COR-L47 (cell line): Measurements from ENCODE around the gene PRKCZ.

Source experiments
- DNase-seq: peaks from one replicate; lab custom pipeline; 2025; lab: John Stamatoyannopoulos, UW

Gene PRKCZ

DNA sequence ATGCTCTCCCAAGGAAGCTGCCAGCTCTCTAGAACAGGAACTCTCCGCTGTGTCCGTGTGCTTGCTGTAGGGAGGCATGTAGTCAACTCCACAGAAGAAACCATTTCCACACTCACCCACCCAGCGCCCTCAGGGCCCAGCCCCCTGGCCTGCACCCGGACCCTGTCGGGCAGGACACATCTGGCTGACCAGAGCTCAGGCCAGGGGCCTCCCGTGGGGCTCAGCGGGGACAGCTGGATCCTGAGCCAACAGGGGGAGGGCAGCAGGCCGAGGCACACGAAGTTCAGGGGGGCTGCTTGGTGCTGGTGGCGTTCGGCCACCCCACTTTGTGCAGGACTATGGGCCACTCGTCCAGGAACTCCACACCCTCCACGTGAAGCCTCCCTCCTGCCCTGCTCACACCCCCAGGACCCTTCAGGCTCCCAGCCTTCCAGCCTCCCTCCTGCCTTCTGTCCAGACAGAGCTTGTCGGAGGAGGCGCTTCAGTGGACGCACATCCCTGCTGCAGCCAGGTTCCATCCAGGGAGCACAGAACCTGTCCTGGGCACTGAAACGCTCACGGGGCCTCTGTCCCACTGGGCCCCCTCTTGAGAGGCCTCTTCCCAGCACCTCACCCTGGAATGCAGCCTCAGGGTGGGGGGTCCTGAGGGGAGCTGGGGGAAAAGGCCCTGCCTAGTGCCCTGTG is 159.3 kb downstream of the PRKCZ start:
- no peak for DNase-seq

DNA sequence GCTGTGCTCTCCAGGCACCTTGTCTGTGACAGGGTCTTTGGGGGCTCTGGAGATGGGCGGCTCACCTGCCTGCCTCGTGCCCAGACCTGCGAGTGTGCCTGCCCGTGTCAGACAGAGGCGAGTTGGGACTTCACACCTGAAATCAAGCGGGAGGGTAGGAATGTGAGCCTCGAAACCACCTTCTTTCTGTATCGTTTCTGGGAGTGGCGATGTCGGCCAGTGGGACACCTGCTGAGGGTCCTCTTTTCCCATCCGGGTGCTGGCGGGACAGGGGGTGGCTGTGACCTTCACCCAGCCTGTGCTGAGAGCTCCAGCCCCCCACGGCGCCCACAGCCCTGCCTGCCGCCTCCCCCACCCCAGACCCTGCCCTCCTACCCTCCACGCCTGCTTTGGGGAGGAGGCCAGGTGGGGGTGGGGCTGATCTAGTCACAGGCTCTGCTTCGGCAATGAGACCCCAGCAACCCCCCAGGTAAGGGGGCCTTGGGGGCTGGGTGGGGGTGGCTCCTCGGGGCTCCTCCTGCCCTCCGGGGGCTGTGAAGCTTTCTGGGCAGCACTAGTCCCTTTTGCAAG is 160.0 kb downstream of the PRKCZ start:
- no peak for DNase-seq

DNA sequence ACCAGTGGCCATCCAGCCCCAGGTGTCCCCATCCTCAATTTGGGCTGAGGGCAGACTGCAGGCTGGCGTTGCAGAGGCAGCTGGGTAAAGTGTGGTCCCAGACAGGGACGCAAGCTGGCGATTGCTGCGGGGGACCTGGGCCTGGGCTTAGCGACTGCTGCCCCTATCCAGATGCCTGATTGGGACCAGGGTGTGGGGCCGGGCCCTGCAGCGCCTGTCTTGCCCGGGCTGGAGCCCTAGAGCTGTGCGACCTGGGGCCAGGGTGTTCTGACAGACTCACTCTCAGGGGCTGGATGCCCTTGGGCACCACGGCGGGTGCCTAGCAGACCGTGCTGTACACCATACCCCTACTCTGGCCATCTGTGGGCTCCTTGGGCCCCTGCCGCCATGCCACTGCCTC is 160.6 kb downstream of the PRKCZ start:
- no peak for DNase-seq

DNA sequence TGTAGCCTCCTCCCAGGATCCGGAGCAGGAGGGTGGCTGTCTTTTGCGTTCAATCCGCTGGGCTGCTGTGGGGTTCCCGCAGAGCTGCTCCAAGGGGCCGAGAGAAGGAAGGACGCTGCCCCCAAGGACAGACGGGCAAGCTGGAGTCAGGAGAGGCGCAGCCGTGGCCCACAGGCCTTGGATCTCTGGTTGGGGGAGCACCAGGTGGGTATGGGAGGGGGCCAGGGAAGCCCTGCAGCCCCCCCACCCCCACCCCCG is 162.0 kb downstream of the PRKCZ start:
- DNase-seq = no peak

DNA sequence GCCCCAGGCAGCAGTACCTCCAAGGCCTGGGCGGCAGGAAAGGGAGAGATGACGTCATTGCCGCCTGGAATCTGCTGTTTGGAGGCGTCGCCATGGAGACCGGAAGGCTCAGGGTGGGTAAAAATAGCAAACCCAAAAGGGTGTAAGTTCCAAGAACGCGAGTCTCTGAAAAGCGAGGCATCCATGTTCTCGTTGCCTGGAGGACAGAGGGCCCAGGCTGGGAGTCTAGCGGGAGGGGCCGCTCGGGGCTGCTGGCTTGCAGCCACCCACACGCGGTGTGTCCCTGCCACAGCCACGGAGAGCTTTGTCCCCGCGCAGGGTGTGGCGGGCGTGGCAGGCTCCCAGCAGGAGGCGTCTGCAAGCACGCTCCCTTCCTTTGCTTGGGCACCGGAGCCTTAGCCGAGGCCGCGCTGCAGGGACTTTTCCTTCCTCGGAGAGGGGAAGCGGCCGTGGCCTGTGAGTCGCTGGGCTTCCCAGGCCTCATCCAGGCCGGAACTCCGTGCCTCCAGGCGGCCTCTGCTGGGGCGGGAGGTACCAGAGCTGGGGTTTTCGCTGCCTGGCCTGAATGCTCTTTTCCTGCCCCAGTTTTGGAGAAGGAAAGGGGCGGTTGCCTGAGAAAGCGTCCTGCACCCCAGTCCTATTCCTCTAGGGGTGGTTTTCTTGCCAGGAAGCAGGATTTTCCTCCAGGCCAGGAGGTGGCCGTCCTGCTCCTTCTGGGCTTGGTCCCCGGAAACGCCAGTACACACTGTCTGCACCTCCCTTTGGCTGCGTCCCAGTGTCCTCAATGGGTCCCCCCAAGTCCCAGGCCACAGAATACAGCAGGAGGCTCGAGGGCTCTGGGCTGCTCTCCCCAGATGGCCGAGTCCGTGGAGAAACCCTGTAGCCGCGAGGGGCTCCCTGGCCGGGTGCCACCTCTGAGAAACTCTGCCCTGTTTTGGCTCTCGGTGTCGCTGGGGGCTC is 162.6 kb downstream of the PRKCZ start:
- DNase-seq = peak; percentile 79

DNA sequence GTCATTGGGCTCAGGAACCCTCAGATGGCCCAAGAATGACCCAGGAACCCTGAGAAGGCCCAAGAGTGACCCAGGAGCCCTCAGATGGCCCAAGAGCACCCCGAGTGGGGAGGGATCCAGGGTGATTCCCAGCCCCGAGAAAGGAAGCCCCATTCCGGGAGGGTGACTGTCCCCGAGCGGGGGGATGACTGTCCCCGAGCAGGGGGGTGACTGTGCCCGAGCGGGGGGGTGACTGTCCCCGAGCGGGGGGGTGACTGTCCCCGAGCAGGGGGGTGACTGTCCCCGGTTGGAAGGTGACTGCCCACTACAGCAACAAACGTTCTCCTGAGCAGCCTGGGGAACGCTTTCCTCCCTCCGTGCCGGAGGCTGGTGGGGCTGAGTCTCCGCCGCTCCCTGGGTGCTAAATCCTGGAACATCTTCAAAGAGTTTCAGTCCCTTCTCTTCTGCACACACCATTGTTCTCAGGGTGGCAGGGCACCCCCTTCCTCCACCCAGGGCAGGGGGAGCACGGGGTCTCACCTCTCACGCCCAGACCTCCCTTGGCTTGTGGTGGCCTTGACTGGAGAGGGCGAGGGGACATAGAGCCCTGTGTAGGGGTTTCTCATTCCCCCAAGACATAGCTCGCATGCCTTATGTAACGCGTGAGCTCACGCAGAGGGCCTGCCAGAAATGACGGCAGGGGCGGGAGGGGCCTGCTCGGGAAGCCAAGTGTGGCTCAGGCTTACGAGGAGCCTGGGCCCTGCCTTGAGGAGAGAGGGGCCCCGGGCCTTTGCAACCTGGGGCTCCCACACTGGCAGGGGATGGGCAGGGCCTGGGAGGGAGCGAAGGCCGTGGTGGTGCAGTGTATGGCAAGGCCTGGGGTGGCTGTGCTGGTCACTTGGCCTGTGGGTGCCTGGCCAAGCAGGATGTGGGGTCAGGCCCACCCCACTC is 163.6 kb downstream of the PRKCZ start:
- no peak for DNase-seq

DNA sequence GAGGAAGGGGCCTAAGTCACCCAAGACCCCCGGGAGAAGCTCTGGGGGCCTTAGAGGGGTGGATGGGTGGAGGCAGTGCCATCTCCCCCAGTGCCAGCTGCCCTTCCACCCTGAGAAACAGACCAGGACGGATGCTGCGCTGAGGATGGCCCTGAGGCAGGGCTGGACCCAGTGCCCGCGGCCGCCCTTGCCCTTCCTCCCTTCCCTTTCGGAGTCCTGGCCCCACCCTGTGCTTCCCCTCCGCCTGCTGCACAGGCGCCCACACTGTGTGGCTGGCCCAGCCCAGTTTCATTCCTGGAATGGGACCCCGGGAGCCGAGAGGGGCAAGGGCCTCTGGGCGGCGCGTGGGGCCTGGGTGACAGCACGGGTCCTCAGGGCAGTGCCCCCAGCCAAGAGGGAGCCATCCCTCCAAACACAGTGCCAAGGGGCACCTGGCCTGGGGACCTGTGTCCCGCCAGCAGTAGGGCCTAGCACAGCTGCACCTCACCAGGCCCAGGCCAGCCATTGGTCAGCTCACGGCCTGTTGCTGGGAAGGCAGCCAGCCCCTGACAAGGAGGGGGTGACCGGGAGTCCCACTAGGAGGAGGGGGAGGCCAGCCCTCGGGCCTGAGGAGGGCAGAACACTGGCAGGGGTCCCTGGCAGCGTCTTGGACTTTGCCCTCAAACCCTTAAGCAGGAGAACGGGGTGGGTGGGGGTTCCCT is 164.5 kb downstream of the PRKCZ start:
- no peak for DNase-seq

DNA sequence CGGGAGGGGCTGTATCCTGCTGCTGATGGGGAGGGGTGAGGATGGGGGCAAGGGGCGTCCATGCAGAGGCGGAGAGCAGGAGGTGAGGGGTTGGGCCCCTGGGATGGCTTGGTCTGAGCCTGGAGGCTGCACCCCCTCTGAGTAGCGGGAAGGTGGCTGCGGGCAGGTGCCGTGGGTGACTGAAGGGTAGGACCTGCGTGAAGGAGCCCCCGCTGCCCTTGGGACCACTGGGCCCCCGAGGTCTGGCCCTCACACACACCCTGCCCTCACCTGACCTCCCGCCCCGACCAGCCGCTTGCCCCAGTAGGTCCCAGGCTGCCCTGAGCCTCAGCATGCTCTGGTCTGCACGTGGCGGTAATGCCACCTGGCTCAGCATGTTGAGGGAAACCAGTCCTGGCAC is 165.1 kb downstream of the PRKCZ start:
- DNase-seq = no peak

DNA sequence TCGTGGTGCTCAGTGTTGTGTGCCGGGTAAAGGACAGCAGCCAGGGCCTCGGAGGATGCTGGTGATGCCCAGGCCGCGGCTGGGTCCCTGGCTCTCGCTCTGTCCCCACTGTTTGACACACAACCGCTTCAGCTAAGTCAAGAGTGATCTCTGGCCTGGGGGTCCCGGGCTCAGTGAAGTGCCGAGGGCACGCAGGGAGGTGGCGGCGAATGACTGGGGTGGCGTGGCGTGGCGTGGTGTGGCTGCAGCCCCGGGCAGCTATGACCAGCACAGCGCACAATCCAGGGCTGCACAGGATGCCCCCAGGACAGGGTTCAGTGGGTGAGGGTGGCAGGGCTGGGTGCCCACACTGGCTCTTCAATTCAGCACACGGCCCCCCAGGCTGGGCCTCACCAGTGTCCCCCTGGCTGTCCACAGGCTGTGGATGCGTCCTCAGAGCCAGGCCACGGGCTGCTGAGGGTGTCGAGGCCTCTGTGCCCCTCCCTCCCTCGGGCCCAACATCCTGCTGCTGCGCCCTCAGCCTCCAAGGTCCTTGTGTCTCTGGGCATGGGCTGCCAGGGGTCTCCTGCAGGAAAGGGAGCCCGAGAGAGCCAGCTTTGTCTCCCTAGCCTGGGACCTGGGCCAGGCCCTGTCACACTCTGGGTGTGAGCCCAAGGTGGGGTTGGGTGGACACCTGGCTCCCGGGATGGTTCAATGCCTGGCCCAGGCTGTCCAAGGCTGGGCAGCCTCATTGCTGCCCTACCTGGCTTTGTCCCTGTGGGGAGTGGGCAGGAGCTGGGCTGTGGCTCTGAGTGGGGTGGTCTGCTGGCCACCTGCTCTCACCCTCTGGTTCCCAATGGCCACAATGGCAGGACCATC is 165.9 kb downstream of the PRKCZ start:
- DNase-seq = no peak

DNA sequence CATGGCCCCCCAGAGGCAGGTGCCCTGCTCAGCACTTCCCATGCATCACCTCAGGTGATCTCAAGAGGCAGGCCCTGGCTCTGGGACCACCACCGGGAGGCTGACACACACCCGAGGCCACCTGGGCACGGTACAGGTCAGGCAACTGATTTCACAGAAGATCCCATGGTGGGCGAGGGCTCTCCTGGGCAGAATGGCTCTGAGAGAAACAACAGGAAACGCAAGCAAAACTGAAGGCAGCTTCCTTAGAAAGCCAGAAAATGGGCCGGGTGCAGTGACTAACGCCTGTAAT is 166.5 kb downstream of the PRKCZ start:
- no peak for DNase-seq

DNA sequence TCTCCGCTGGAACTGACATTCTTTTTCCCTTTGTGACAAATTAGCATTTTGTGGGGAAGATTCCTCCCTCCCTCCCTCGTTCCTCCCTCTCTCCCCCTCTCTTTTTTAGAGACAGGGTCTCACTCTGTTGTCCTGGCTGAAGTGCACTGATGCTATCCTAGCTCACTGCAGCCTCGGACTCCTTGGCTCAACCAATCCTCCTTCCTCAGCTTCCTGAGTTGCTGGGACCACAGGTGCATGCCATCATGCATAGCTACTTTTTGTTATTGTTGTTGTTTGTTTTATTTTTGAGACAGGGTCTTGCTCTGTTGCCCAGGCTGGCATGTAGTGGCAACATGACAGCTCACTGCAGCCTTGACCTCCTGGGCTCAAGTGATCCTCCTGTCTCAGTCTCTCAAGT is 171.1 kb downstream of the PRKCZ start:
- DNase-seq = no peak

DNA sequence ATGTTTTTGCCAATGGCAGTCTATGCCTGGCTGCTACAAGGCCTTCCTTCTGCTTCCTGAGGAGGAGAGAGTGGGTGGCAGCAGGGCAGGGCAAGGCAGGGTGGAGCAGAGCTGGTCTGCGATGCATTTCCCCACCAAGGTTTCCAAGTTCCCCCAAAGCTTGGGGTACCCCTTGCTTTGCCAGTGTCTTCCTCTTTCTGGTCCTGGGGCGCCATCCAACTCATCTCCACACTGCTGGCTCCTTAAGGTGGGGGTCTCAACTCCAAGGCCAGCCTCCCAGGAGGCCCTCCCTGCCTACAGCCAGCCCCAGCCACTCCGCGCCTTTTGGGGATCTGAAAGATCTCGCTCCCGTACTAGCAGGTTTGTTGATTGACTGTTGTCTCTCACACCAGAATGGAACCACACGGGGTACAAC is 174.0 kb downstream of the PRKCZ start:
- no peak for DNase-seq

DNA sequence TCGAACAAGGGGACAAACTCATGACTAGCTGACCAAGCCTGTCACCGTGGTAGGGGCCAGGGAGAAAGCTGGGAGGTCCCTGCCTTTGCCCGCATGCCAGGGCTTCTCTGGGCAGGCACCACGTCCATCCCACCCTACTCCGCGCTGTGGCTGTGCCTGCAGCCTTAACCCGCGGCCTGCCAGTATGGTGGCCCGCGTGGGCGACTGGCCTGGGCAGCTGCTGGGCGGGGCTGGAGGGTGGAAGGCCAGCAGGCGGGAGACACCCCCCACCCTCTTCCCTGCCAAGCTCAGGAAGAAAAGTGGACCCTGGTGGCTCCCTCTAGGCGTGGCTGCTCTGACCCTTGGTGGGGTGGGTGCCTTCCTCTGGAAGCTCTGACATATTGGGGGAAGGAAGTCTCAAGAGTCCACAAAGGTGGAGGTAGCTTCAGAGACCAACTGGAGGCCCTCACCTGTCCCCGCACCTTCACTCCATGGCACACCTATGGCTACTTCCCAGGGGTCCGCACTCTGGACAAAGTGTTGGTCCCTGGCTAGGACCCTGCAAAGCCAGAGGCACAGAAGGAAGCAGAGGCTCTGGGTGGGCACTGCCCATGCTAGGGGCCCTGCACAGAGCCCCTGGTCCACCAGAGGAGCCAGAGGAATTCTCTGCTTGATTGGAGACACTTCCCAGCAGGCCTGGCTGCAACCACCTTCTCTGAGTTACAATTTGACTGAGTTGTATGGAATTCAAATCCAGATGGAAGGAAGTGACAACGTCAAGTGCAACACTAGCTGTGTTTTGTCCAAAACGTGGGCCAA is 174.6 kb downstream of the PRKCZ start:
- no peak for DNase-seq

DNA sequence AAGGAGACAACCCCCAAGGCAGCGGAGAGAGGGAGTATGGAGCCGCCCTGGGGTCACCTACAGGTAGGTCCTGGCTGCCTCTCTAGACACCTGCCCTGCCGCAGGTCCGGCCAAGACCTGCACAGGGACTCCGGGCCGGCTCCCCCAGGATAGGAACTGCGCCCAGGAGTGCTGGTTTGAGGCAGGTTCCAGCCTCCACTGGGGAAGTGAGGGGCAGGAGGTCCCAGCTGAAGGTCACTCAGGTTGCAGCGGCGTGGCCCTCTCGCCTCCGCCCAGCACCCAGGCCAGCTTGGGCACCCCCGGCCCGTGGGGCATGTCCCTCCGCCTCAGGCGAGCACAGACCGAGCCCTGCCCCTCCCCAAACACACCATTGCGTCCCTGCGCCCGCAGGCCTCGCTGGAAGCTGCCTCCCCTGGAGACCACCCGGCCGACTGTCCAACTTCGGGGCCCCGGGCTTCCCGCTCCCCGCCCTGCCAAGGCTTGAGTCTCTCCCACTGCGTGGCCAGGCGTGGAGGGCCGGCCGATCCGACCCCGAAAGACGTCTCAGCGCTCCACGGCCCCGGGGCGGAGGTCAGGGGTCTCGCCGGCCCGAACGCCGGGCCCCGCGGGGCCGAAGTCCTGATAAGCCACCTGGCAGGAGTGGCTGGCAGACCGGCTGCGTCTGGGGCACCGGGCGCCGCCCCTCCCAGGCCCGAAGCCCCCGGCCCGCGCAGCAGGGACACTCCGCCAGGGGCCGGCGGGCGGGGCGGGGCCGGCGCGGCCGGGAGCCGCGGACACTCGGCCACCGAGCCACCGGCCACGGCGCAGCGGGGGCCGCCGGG is 176.5 kb downstream of the PRKCZ start:
- DNase-seq = no peak

DNA sequence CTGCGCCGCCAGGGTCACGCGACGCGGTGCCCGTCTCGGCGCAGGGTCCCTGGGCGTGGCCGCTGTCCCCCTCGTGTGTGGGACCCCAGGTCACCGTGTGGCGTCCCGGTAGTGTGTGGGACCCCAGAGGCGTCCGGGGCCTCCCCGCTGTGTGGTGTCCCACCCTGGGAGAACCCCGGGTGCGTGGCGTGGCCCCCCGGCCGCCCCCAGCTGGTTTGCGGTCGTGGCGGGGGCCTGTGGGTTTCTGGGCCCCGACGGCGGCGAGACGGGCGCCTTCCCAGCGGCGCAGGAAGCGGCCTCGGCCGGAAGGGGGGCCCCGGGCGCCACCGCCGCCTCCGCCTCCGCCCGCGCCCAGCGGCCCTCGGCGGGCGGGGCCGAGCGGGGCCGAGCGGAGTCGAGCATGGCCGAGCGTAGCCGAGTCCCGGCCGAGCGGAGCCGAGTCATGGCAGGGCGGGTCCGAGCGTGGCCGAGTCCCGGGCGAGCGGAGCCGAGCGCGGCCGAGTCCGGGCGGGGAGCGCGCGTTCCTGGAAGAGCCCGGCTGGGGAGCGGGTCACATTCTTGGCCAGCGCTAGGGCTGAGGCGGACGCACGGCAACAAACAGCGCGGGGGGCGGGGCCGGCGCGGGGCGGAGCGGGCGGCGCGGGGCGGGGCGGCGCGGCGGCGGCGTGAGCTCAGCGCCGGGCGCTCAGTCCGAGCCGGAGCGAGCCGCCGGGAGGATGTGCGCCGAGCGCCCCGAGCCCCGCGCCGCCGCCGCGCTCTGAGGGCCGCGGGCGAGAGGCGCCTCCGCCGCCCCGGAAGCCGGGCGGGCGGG is 177.3 kb downstream of the PRKCZ start:
- peak; percentile 93 for DNase-seq

DNA sequence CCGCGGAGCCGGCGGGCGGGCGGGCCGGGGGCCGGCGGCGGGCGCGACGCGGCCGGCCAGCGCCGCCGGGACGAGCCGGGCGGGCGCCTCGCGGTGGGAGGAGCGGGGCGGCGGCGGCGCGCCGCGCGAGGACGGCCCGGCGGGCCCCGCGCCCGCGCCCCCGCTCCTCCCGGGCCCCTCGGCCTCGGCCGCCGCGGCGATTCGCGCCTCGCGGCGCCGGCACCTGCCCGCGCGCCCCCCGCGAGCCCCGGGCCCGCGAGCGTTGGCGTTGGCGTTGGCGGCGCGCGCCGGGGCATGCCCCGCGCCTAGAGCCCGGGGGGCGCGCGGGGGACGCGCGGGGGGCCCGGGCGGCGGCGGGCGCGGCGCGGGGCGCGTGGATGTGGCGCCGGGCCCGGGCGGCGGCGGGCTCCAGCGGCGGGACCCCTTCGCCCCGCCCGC is 178.0 kb downstream of the PRKCZ start, which contains the start of gene SKI:
SKI (plus strand) TSS at position 163 of the 438 bp plus-strand sequence. CDS start 448 bp downstream, outside the sequence.
- DNase-seq = no peak

DNA sequence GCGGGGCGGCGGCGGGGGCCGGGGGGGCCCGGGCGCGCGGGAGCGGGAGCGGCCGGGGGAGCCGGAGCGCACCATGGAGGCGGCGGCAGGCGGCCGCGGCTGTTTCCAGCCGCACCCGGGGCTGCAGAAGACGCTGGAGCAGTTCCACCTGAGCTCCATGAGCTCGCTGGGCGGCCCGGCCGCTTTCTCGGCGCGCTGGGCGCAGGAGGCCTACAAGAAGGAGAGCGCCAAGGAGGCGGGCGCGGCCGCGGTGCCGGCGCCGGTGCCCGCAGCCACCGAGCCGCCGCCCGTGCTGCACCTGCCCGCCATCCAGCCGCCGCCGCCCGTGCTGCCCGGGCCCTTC is 178.5 kb downstream of the PRKCZ start:
- no peak for DNase-seq
